ENCODE measurements around the gene APBA1. TPM values are rescaled to one million over a fixed set of nuclear protein-coding genes. Genes with fewer than 3 reads are reported as not detected.

APBA1 gene
- total and polyA plus RNA-seq, 2 of the 8 experiments (the other 6 are each of a cell fraction or from before 2014, with no cell fraction given): 0.36 to 0.60 TPM

DNA sequence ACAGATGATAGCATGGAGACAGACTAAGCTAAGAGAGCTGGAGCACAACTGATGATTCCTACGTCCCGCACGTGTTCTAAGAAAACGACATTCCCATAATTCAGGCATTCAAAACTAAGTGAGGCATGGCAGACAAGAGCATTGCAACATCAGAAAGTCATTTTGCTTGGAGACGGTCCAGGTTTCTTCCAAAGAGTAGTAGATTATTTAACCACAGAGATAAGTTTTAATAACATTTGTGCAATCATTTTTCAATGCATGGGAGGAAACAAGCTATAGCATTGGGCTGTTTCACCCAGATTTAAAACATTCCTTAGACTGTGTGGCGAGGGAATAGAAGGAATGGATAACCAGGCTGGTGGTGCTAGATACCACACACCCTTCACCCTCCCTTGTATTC is 117.2 kb downstream of the APBA1 start:
- Histone ChIP-seq H3K79me2 (ENCODE audit: control insufficient read depth in 1 of 2, insufficient read depth in 2 of 2, low read length in 2 of 2) (no peaks in the 10 kb centered on the region), H3K4me2 (ENCODE audit: insufficient read depth in 1 of 2, low read depth in 2 of 2, low read length in 2 of 2) (no peak overlapping the region), H2BK20ac (ENCODE audit: low read length) (no peak overlapping the region), H3K4me1 (replicated peaks in 1 of 4; ENCODE audit: control insufficient read depth in 3 of 4, insufficient read depth in 4 of 4, low read length in 3 of 4) (no peaks in the 10 kb centered on the region), H4K8ac (ENCODE audit: extremely low read depth, insufficient read depth, low read length) (no peak overlapping the region), H2AK5ac (ENCODE audit: low read depth, low read length) (no peak overlapping the region), H3K18ac (ENCODE audit: extremely low read depth, low read length) (no peak overlapping the region), H3K14ac (ENCODE audit: insufficient read length) (no peak overlapping the region), H3K27me3 (replicated peaks in 1 of 4; ENCODE audit: control insufficient read depth in 3 of 4, extremely low read depth in 1 of 4, insufficient read depth in 3 of 4, low read length in 3 of 4) (no peaks in the 10 kb centered on the region), H4K20me1 (replicated peaks in 1 of 2; ENCODE audit: control insufficient read depth in 1 of 2, insufficient read depth in 2 of 2, low read length in 2 of 2) (no peaks in the 10 kb centered on the region), H3K23ac (ENCODE audit: insufficient read length) (no peak overlapping the region), H2BK5ac (ENCODE audit: low read depth, low read length) (no peak overlapping the region), H3K36me3 (ENCODE audit: control insufficient read depth in 2 of 4, insufficient read depth in 4 of 4, low read length in 3 of 4) (no peaks in the 10 kb centered on the region), H3K27ac (ENCODE audit: low read depth, low read length) (no peak overlapping the region), H2AFZ (ENCODE audit: low read length) (no peak overlapping the region), H3K23me2 (ENCODE audit: low read depth, low read length) (no peaks in the 10 kb centered on the region), H4K91ac (replicated peaks; ENCODE audit: insufficient read length, low read length) (no peak overlapping the region), H4K5ac (ENCODE audit: insufficient read length, low read depth, low read length) (no peak overlapping the region), H3K9me3 (ENCODE audit: insufficient read depth in 2 of 2, low read depth in 1 of 2, low read length in 1 of 2) (no peaks in the 10 kb centered on the region), H2BK120ac (replicated peaks; ENCODE audit: low read depth, low read length) (no peak overlapping the region), H3K79me1 (ENCODE audit: low read depth, low read length) (no peaks in the 10 kb centered on the region), H3K9ac (replicated peaks in 1 of 4; ENCODE audit: extremely low read depth in 1 of 4, low read depth in 3 of 4, low read length in 3 of 4) (no peak overlapping the region), H3K4me3 (ENCODE audit: extremely low read depth in 1 of 4, insufficient read depth in 2 of 4, low read depth in 3 of 4, low read length in 4 of 4) (no peak overlapping the region), H3K4ac (replicated peaks; ENCODE audit: insufficient read length, low read depth, low read length) (no peak overlapping the region), H2BK15ac (ENCODE audit: low read length) (no peak overlapping the region), H3K56ac (replicated peaks; ENCODE audit: insufficient read length, low read depth, low read length) (no peak overlapping the region), H2BK12ac (ENCODE audit: low read depth, low read length) (no peak overlapping the region)
- POLR2A ChIA-PET (ENCODE audit: partially characterized antibody): interaction anchor here (0.8 kb wide), 1 partner anchor 133 kb away, joined by 3 read pairs; no protein-coding TSS in a partner anchor
- CTCF ChIA-PET (ENCODE audit: partially characterized antibody): interaction anchor here (0.7 to 1.6 kb wide), 6 partner anchors 15 to 1633 kb away, joined by 3 to 6 read pairs (median 4); no protein-coding TSS in a partner anchor
- no peak for TF ChIP-seq CTBP2 (IDR thresholded peaks at IDR 0.05; ENCODE audit: borderline replicate concordance, insufficient read depth, insufficient read length, low read length)
- no peak for TF ChIP-seq JUND (IDR thresholded peaks at IDR 0.05; ENCODE audit: low read length)
- no peak for TF ChIP-seq CHD1 (IDR thresholded peaks at IDR 0.05; ENCODE audit: low read depth, low read length)
- no peak for TF ChIP-seq SIRT6 (IDR thresholded peaks at IDR 0.05; ENCODE audit: low read length)
- 85% methylated on average over 6 of the region's 6 CpGs; no CpG with 5 or more reads in 1 of the 2 experiments for WGBS, 2 experiments (ENCODE audit: extremely low coverage in 1 of 2, insufficient coverage in 1 of 2, insufficient read length in 1 of 2, insufficient replicate concordance in 2 of 2, low coverage in 1 of 2, low lambda C conversion rate in 2 of 2, missing lambda C conversion rate in 1 of 2)
- DNase-seq (ENCODE audit: low read depth in 1 of 2, low spot score in 2 of 2): no peak
- FAIRE-seq: no peak

Measured in H1 (cell line).